Measurements from ENCODE around the gene UBAP1L.

- TF ChIP-seq CTCF (conservative IDR thresholded peaks at IDR 0.05; ENCODE audit: low read length), result no peak
- no peak for TF ChIP-seq EZH2phosphoT487 (IDR thresholded peaks at IDR 0.05; ENCODE audit: borderline replicate concordance)
These were observed 15.7 kb downstream of the UBAP1L start for GRCh38 chr15:65099336-65099735.
